Testis (tissue), 2 donors: ENCODE results near the gene SLC17A6.

ENCODE experiments used
- POLR2A ChIP-seq: fragments of 450-650 bp; IDR thresholded peaks from one replicate; pipeline ENCODE4 v1.6.1; 2017; ENCODE audit warnings: antibody characterized with exemption, mild to moderate bottlenecking, moderate library complexity
- TF ChIP-seq, protein P1 (sequence below), 3 experiments: fragments of 450-650 bp in 2 of 3; fragments of 200-600 bp in 1 of 3; sonication (generic) in 1 of 3; IDR thresholded peaks; one replicate each; pipeline ENCODE4 v1.5.1; 2016 to 2019; ENCODE audit warnings: antibody characterized with exemption in 3 of 3, mild to moderate bottlenecking in 2 of 3, moderate library complexity in 1 of 3

DNA sequence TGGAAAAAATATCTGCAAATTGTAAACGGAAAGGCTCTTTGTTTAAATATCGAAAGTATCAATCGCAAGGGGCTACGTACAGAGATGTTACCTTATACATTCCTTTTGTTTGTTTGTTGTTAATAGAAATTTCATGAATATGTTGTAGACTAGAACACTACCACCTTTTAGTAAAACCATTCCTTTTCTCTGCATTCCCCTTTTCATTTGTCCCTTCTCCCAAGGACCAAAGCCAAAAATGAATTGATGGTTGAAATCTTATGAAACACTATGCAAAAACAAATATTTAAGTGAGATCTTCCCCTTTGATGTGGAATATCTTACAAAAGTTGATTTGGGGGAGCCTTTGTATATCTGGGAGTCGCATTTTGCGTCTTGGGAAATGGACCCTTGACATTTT is 2.1 kb downstream of the SLC17A6 start:
- TF ChIP-seq, protein P1, sequence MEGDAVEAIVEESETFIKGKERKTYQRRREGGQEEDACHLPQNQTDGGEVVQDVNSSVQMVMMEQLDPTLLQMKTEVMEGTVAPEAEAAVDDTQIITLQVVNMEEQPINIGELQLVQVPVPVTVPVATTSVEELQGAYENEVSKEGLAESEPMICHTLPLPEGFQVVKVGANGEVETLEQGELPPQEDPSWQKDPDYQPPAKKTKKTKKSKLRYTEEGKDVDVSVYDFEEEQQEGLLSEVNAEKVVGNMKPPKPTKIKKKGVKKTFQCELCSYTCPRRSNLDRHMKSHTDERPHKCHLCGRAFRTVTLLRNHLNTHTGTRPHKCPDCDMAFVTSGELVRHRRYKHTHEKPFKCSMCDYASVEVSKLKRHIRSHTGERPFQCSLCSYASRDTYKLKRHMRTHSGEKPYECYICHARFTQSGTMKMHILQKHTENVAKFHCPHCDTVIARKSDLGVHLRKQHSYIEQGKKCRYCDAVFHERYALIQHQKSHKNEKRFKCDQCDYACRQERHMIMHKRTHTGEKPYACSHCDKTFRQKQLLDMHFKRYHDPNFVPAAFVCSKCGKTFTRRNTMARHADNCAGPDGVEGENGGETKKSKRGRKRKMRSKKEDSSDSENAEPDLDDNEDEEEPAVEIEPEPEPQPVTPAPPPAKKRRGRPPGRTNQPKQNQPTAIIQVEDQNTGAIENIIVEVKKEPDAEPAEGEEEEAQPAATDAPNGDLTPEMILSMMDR (IDR thresholded peaks at IDR 0.05) = no peak
- no peak for TF ChIP-seq POLR2A
